ENCODE results near the gene CD74. TPM values are rescaled to one million over a fixed set of nuclear protein-coding genes. Genes with fewer than 3 reads are reported as not detected.

The CD74 gene
- polyA plus RNA-seq, 1 donor from 2014 or later, result not detected

GRCh38 chr5:150395688-150395975, 17.1 kb downstream of the CD74 start:
- no peaks in the 10 kb centered on the region for H3K9me2 ChIP-seq (ENCODE audit: insufficient read depth, low read length)
- H3K27ac ChIP-seq (ENCODE audit: low read length), result no peak overlapping the region
- no peaks in the 10 kb centered on the region for H4K20me1 ChIP-seq (ENCODE audit: insufficient read depth)
- H3K9me3 ChIP-seq (ENCODE audit: low read length), result no peaks in the 10 kb centered on the region
- TF ChIP-seq, protein P1, sequence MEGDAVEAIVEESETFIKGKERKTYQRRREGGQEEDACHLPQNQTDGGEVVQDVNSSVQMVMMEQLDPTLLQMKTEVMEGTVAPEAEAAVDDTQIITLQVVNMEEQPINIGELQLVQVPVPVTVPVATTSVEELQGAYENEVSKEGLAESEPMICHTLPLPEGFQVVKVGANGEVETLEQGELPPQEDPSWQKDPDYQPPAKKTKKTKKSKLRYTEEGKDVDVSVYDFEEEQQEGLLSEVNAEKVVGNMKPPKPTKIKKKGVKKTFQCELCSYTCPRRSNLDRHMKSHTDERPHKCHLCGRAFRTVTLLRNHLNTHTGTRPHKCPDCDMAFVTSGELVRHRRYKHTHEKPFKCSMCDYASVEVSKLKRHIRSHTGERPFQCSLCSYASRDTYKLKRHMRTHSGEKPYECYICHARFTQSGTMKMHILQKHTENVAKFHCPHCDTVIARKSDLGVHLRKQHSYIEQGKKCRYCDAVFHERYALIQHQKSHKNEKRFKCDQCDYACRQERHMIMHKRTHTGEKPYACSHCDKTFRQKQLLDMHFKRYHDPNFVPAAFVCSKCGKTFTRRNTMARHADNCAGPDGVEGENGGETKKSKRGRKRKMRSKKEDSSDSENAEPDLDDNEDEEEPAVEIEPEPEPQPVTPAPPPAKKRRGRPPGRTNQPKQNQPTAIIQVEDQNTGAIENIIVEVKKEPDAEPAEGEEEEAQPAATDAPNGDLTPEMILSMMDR (IDR thresholded peaks at IDR 0.05; ENCODE audit: poor library complexity, severe bottlenecking), result no peak
- no peak for TF ChIP-seq SMC3 (conservative IDR thresholded peaks at IDR 0.05; ENCODE audit: poor library complexity)
- no peak for TF ChIP-seq MXI1 (conservative IDR thresholded peaks at IDR 0.05; ENCODE audit: poor library complexity, severe bottlenecking)
- TF ChIP-seq REST (IDR thresholded peaks at IDR 0.05; ENCODE audit: borderline replicate concordance), result no peak
- TF ChIP-seq RAD21 (conservative IDR thresholded peaks at IDR 0.05), result no peak
- TF ChIP-seq POLR2AphosphoS5 (IDR thresholded peaks at IDR 0.05), result no peak
- TF ChIP-seq EZH2 (IDR thresholded peaks at IDR 0.05; ENCODE audit: borderline replicate concordance, insufficient read depth, low read length, poor library complexity, severe bottlenecking), result no peak
- TF ChIP-seq TAF1 (IDR thresholded peaks at IDR 0.05; ENCODE audit: low read depth), result no peak
- TF ChIP-seq EP300 (conservative IDR thresholded peaks at IDR 0.05; ENCODE audit: poor library complexity, severe bottlenecking), result no peak
- H3K4me2 ChIP-seq (ENCODE audit: low read length), result no peak overlapping the region
- H3K36me3 ChIP-seq (ENCODE audit: insufficient read depth, low read length), result no peaks in the 10 kb centered on the region
- no peak overlapping the region for H2AFZ ChIP-seq (ENCODE audit: low read depth, low read length)
- H3F3A ChIP-seq (ENCODE audit: insufficient read depth, low read length, poor library complexity, severe bottlenecking), result no peaks in the 10 kb centered on the region
- no peak overlapping the region for H3K9ac ChIP-seq (ENCODE audit: low read length)
- no peaks in the 10 kb centered on the region for H3K79me2 ChIP-seq (replicated peaks; ENCODE audit: insufficient read depth, low read length)
- no peaks in the 10 kb centered on the region for H3K27me3 ChIP-seq (ENCODE audit: insufficient read depth, low read depth, low read length)
- no peak overlapping the region for H3K4me3 ChIP-seq (ENCODE audit: low read length)

- H3K27me3 ChIP-seq (ENCODE audit: insufficient read depth, low read depth, low read length), result no peaks in the 10 kb centered on the region
- H3K9me2 ChIP-seq (ENCODE audit: insufficient read depth, low read length), result no peaks in the 10 kb centered on the region
- no peaks in the 10 kb centered on the region for H3K9me3 ChIP-seq (ENCODE audit: low read length)
- TF ChIP-seq EP300 (conservative IDR thresholded peaks at IDR 0.05; ENCODE audit: poor library complexity, severe bottlenecking) (no peak), EZH2 (IDR thresholded peaks at IDR 0.05; ENCODE audit: borderline replicate concordance, insufficient read depth, low read length, poor library complexity, severe bottlenecking) (no peak), REST (IDR thresholded peaks at IDR 0.05; ENCODE audit: borderline replicate concordance) (no peak), RAD21 (conservative IDR thresholded peaks at IDR 0.05) (no peak), POLR2AphosphoS5 (IDR thresholded peaks at IDR 0.05) (no peak), TAF1 (IDR thresholded peaks at IDR 0.05; ENCODE audit: low read depth) (no peak), MXI1 (conservative IDR thresholded peaks at IDR 0.05; ENCODE audit: poor library complexity, severe bottlenecking) (no peak), SMC3 (conservative IDR thresholded peaks at IDR 0.05; ENCODE audit: poor library complexity) (no peak)
- TF ChIP-seq, protein P1 (IDR thresholded peaks at IDR 0.05; ENCODE audit: poor library complexity, severe bottlenecking), result no peak
- H3K79me2 ChIP-seq (replicated peaks; ENCODE audit: insufficient read depth, low read length), result no peaks in the 10 kb centered on the region
- H3F3A ChIP-seq (ENCODE audit: insufficient read depth, low read length, poor library complexity, severe bottlenecking), result no peaks in the 10 kb centered on the region
- no peak overlapping the region for H3K27ac ChIP-seq (ENCODE audit: low read length)
- no peak overlapping the region for H3K4me2 ChIP-seq (ENCODE audit: low read length)
- no peak overlapping the region for H2AFZ ChIP-seq (ENCODE audit: low read depth, low read length)
- H4K20me1 ChIP-seq (ENCODE audit: insufficient read depth), result no peaks in the 10 kb centered on the region
- no peak overlapping the region for H3K4me3 ChIP-seq (ENCODE audit: low read length)
- no peak overlapping the region for H3K9ac ChIP-seq (ENCODE audit: low read length)
- H3K36me3 ChIP-seq (ENCODE audit: insufficient read depth, low read length), result no peaks in the 10 kb centered on the region
Observed at GRCh38 chr5:150394912-150395687, 17.6 kb downstream of the CD74 start.

All from neural cell (in vitro differentiated cells).